Panc1 (cell line): Measurements from ENCODE around the gene NLN. TPM values are rescaled to one million over a fixed set of nuclear protein-coding genes. Genes with fewer than 3 reads are reported as not detected.
"Not testable (repeated sequence)": the region's sequence is repeated elsewhere in the genome, so short reads cannot be mapped to it uniquely, and the experiment has no call there.

ENCODE experiments used
- ATAC-seq: fragments of 200-7000 bp; cut with Tn5 transposase; 2 replicates; pipeline ENCODE4 v1.9.1; 2020; ENCODE audit warnings: mild to moderate bottlenecking, moderate library complexity
- BruUV-seq: library from RNA; stranded (reverse); fragments of 400-500 nt; replicated peaks from 2 replicates; lab custom pipeline; 2021; lab: Mats Ljungman, UMichigan
- CTCF ChIA-PET: fragments of 300-600 bp; sonication (Branson Sonifier 250); formaldehyde crosslinking; loops from one replicate; lab custom pipeline; 2022; ENCODE audit warnings: antibody characterized with exemption; lab: Charles Lee
- POLR2A ChIA-PET: fragments of 300-600 bp; sonication (Branson Sonifier 250); formaldehyde crosslinking; loops from one replicate; lab custom pipeline; 2022; ENCODE audit warnings: antibody characterized with exemption; lab: Charles Lee
- DNase-seq: peaks from one replicate; pipeline ENCODE4 v3.0.0-alpha.2; 2010; ENCODE audit warnings: low read depth, low spot score
- H3K27ac ChIP-seq: 2 replicates; pipeline ENCODE4 v1.5.1; 2011; ENCODE audit warnings: mild to moderate bottlenecking, low read length, inconsistent platforms
- H3K27me3 ChIP-seq: fragments of 200-500 bp; sonication (Bioruptor generic); 2 replicates; pipeline ENCODE4 v1.6.0; 2014; ENCODE audit warnings: low read length, inconsistent platforms; ENCODE audit not compliant: control insufficient read depth, insufficient read depth
- H3K36me3 ChIP-seq: fragments of 200-500 bp; sonication (Bioruptor generic); 2 replicates; pipeline ENCODE4 v1.5.1; 2014; ENCODE audit warnings: inconsistent platforms, mild to moderate bottlenecking, low read length, moderate library complexity; ENCODE audit not compliant: control insufficient read depth, insufficient read depth
- H3K4me1 ChIP-seq: 2 replicates; pipeline ENCODE4 v1.5.1; 2011; ENCODE audit warnings: inconsistent platforms, mild to moderate bottlenecking, low read length, moderate library complexity; ENCODE audit not compliant: control insufficient read depth, insufficient read depth
- H3K4me3 ChIP-seq, 2 experiments: 2 replicates each; pipeline ENCODE4 v1.5.1; 2011 to 2012; ENCODE audit warnings: low read depth in 2 of 2, low read length in 2 of 2, mild to moderate bottlenecking in 2 of 2, inconsistent platforms in 1 of 2, moderate library complexity in 1 of 2
- H3K9me3 ChIP-seq: fragments of 200-500 bp; sonication (Bioruptor generic); 2 replicates; pipeline ENCODE4 v1.5.1; 2014; ENCODE audit warnings: low read depth, mild to moderate bottlenecking, inconsistent platforms, low read length, moderate library complexity; ENCODE audit not compliant: control insufficient read depth, insufficient read depth
- POLR2AphosphoS5 ChIP-seq: IDR thresholded peaks from 2 replicates; pipeline ENCODE4 v1.6.1; 2012; ENCODE audit warnings: mild to moderate bottlenecking, low read depth, low read length, moderate library complexity
- SIN3A ChIP-seq: IDR thresholded peaks from 2 replicates; pipeline ENCODE4 v1.6.1; 2012; ENCODE audit warnings: low read depth, mild to moderate bottlenecking, low read length, moderate library complexity, borderline replicate concordance; ENCODE audit not compliant: insufficient read depth
- TCF7L2 ChIP-seq: IDR thresholded peaks from 2 replicates; pipeline ENCODE4 v1.6.1; 2011; ENCODE audit warnings: mild to moderate bottlenecking, low read depth, low read length, inconsistent platforms
- in situ Hi-C: cut with HindIII; loops from 2 replicates; pipeline ENCODE4 v1.10.0; 2016; ENCODE audit warnings: low sequenced_read_pairs, low pct_unique_long_range_greater_than_20kb
- intact Hi-C: fragments of 100-400 bp; cut with micrococcal nuclease; formaldehyde crosslinking; loops from one replicate; pipeline ENCODE4 v1.10.0; 2022; ENCODE audit not compliant: unreplicated experiment
- total RNA-seq: library from RNA; stranded (reverse); gene quantifications from one replicate; pipeline ENCODE4 v1.2.1, GENCODE V29; 2021; ENCODE audit not compliant: unreplicated experiment
- TF ChIP-seq, protein P1 (sequence below): fragments of 450-650 bp; IDR thresholded peaks from 2 replicates; pipeline ENCODE4 v1.5.1; 2017; ENCODE audit warnings: mild to moderate bottlenecking
- TF ChIP-seq, protein P2 (sequence below), 2 experiments: IDR thresholded peaks; 2 replicates each; pipeline ENCODE4 v1.6.1; 2011 to 2012; ENCODE audit warnings: low read depth in 2 of 2, control low read depth in 1 of 2, low read length in 1 of 2, mild to moderate bottlenecking in 1 of 2, moderate library complexity in 1 of 2; ENCODE audit not compliant: insufficient read depth in 1 of 2

The NLN gene
- total RNA-seq, 1 experiment from 2014 or later: 51.8 TPM

- ATAC-seq (peak; percentile 68), DNase-seq (peak; percentile 64)
- ChIA-PET POLR2A (no interaction called here), CTCF (no interaction called here)
- no peaks in the 10 kb centered on the region for H3K9me3 ChIP-seq
- BruUV-seq: no TSS peak
- no peak overlapping the region for H3K4me3 ChIP-seq
- H3K4me1 ChIP-seq: no peaks in the 10 kb centered on the region
- in situ Hi-C loops (no loop called here), intact Hi-C loops (no loop called here)
- no peak for TF ChIP-seq TCF7L2
- TF ChIP-seq SIN3A: no peak
- TF ChIP-seq, protein P1, sequence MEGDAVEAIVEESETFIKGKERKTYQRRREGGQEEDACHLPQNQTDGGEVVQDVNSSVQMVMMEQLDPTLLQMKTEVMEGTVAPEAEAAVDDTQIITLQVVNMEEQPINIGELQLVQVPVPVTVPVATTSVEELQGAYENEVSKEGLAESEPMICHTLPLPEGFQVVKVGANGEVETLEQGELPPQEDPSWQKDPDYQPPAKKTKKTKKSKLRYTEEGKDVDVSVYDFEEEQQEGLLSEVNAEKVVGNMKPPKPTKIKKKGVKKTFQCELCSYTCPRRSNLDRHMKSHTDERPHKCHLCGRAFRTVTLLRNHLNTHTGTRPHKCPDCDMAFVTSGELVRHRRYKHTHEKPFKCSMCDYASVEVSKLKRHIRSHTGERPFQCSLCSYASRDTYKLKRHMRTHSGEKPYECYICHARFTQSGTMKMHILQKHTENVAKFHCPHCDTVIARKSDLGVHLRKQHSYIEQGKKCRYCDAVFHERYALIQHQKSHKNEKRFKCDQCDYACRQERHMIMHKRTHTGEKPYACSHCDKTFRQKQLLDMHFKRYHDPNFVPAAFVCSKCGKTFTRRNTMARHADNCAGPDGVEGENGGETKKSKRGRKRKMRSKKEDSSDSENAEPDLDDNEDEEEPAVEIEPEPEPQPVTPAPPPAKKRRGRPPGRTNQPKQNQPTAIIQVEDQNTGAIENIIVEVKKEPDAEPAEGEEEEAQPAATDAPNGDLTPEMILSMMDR: no peak
- TF ChIP-seq, protein P2, sequence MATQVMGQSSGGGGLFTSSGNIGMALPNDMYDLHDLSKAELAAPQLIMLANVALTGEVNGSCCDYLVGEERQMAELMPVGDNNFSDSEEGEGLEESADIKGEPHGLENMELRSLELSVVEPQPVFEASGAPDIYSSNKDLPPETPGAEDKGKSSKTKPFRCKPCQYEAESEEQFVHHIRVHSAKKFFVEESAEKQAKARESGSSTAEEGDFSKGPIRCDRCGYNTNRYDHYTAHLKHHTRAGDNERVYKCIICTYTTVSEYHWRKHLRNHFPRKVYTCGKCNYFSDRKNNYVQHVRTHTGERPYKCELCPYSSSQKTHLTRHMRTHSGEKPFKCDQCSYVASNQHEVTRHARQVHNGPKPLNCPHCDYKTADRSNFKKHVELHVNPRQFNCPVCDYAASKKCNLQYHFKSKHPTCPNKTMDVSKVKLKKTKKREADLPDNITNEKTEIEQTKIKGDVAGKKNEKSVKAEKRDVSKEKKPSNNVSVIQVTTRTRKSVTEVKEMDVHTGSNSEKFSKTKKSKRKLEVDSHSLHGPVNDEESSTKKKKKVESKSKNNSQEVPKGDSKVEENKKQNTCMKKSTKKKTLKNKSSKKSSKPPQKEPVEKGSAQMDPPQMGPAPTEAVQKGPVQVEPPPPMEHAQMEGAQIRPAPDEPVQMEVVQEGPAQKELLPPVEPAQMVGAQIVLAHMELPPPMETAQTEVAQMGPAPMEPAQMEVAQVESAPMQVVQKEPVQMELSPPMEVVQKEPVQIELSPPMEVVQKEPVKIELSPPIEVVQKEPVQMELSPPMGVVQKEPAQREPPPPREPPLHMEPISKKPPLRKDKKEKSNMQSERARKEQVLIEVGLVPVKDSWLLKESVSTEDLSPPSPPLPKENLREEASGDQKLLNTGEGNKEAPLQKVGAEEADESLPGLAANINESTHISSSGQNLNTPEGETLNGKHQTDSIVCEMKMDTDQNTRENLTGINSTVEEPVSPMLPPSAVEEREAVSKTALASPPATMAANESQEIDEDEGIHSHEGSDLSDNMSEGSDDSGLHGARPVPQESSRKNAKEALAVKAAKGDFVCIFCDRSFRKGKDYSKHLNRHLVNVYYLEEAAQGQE (IDR thresholded peaks at IDR 0.05; ENCODE audit: insufficient read depth in 1 of 2, low read depth in 2 of 2, low read length in 1 of 2): no peak
- no peak for TF ChIP-seq POLR2AphosphoS5
- no peak overlapping the region for H3K27ac ChIP-seq
- no peaks in the 10 kb centered on the region for H3K36me3 ChIP-seq
- no peaks in the 10 kb centered on the region for H3K27me3 ChIP-seq
Measured at GRCh38 chr5:65871182-65871581, 149.2 kb downstream of the NLN start.

- H3K27ac ChIP-seq, intact Hi-C loops, BruUV-seq, H3K9me3 ChIP-seq, H3K4me1 ChIP-seq, in situ Hi-C loops, H3K27me3 ChIP-seq, ATAC-seq, DNase-seq, H3K4me3 ChIP-seq, H3K36me3 ChIP-seq, CTCF ChIA-PET, POLR2A ChIA-PET: not testable (repeated sequence)
Measured at GRCh38 chr5:65871776-65872175, 149.8 kb downstream of the NLN start.

DNA sequence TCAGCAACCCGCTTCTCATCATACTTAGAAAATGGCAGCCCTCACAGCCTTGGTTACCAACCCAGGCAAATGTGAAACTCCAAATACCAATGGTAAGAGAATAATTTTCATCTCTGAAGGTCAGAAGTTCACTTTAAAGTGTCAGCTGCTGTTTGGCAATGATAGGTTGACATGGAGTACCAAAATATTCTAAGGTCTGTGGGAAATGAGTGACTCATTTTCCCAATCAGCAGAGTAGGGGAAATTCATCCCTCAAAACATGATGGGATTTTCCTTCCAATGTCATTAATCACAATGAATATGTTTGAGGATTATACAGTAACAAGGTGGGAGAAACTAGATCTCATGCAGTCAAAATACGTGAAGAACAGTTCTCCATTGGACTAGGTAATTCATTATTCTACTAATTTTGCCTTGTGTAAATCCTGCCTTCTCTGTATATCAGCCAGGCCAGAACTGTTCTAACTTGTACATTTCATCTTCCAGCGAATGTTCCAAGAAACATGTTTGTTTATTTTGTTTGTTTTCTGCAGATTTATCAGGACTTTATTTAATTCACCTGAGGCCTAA, 151.3 kb downstream of the NLN start:
- ATAC-seq: peak; percentile 17; the same call in 1 of the 2 replicates
- ChIA-PET POLR2A (no interaction called here), CTCF (no interaction called here)
- no peaks in the 10 kb centered on the region for H3K27me3 ChIP-seq
- H3K27ac ChIP-seq: no peak overlapping the region
- H3K4me1 ChIP-seq: no peaks in the 10 kb centered on the region
- TF ChIP-seq POLR2AphosphoS5 (no peak), TCF7L2 (no peak), SIN3A (no peak)
- TF ChIP-seq, protein P1: no peak
- TF ChIP-seq, protein P2 (IDR thresholded peaks at IDR 0.05; ENCODE audit: insufficient read depth in 1 of 2, low read depth in 2 of 2, low read length in 1 of 2): no peak
- no peaks in the 10 kb centered on the region for H3K9me3 ChIP-seq
- in situ Hi-C loops (no loop called here), intact Hi-C loops (no loop called here)
- no peak overlapping the region for H3K4me3 ChIP-seq
- no peak for DNase-seq
- no peaks in the 10 kb centered on the region for H3K36me3 ChIP-seq
- BruUV-seq: no TSS peak
